ENCODE results near the gene MINDY4.

DNA sequence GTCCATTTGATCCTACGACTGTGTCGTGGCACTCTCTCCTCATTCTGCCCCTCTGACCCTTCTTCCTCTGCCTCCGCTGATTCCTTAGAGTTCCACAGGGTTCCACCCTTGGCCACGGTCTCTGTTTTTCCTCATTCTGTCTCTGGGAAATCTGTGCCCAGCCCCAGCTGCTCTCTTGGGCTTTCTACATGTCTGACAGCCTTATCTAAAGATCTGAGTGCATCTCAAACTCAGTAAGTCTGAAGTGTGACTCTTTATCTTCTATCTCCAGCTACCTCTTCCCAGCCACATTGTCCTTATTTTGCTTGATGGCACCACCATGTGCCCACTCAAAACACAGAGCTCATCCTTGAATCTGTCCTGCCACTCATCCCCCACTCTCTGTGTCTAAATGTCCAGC is 78.3 kb downstream of the MINDY4 start:
- TF ChIP-seq, protein P1, sequence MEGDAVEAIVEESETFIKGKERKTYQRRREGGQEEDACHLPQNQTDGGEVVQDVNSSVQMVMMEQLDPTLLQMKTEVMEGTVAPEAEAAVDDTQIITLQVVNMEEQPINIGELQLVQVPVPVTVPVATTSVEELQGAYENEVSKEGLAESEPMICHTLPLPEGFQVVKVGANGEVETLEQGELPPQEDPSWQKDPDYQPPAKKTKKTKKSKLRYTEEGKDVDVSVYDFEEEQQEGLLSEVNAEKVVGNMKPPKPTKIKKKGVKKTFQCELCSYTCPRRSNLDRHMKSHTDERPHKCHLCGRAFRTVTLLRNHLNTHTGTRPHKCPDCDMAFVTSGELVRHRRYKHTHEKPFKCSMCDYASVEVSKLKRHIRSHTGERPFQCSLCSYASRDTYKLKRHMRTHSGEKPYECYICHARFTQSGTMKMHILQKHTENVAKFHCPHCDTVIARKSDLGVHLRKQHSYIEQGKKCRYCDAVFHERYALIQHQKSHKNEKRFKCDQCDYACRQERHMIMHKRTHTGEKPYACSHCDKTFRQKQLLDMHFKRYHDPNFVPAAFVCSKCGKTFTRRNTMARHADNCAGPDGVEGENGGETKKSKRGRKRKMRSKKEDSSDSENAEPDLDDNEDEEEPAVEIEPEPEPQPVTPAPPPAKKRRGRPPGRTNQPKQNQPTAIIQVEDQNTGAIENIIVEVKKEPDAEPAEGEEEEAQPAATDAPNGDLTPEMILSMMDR (conservative IDR thresholded peaks at IDR 0.05 in 1 of 2, IDR thresholded peaks at IDR 0.05 in 1 of 2; ENCODE audit: low read depth in 1 of 2, low read length in 2 of 2): no peak
- TF ChIP-seq EZH2 (IDR thresholded peaks at IDR 0.05; ENCODE audit: low read length, missing control alignments): no peak
